SW 1271 (cell line): ENCODE measurements around the gene TXNDC12.
A peak's percentile ranks its signal among the peaks of the same experiment; 100 is the strongest.

Experiments used
- DNase-seq, 2 experiments: peaks; one replicate each; lab custom pipeline; 2025; lab: John Stamatoyannopoulos, UW

The TXNDC12 gene

GRCh38 chr1:51997974-51998382 is 57.0 kb downstream of the TXNDC12 start:
- no peak for DNase-seq

GRCh38 chr1:51990478-51990965 is 64.5 kb downstream of the TXNDC12 start, which contains the start of gene RAB3B:
Gene RAB3B, minus strand, starts transcription at chr1:51990700. Its CDS starts 13,583 bp downstream, at chr1:51977117.
- peak; percentile 7 to 31 for DNase-seq

GRCh38 chr1:51989582-51990477 is 65.2 kb downstream of the TXNDC12 start:
- no peak for DNase-seq

- DNase-seq: no peak
These were observed 66.7 kb downstream of the TXNDC12 start for GRCh38 chr1:51988254-51988653.

GRCh38 chr1:51986718-51987117 is 68.3 kb downstream of the TXNDC12 start:
- no peak for DNase-seq

- no peak for DNase-seq
These were observed 72.8 kb downstream of the TXNDC12 start for GRCh38 chr1:51982161-51982560.

- no peak for DNase-seq
These were observed 73.4 kb downstream of the TXNDC12 start for GRCh38 chr1:51981555-51981954.

- no peak for DNase-seq
These were observed 76.9 kb downstream of the TXNDC12 start for GRCh38 chr1:51978099-51978498.

- no peak for DNase-seq
These were observed 78.0 kb downstream of the TXNDC12 start for GRCh38 chr1:51976846-51977602.

GRCh38 chr1:51973587-51974474 is 81.2 kb downstream of the TXNDC12 start:
- DNase-seq: no peak
